Gastroesophageal sphincter (tissue), 4 donors: ENCODE results near the gene CASQ1. TPM values are rescaled to one million over a fixed set of nuclear protein-coding genes. Genes with fewer than 3 reads are reported as not detected.

ENCODE experiments used
- ATAC-seq: fragments of 150-250 bp; one replicate; pipeline ENCODE4 v1.9.1; 2016; ENCODE audit warnings: mild to moderate bottlenecking, moderate library complexity
- H3K27ac ChIP-seq, 4 donors: fragments of 200-600 bp; sonication (generic) in 3 of 4; 1 replicate in 3 of 4; 2 replicates in 1 of 4; pipeline ENCODE4 v1.5.1; 2016 to 2019
- H3K27me3 ChIP-seq: fragments of 200-600 bp; sonication (generic); one replicate; pipeline ENCODE4 v1.5.1; 2019
- H3K36me3 ChIP-seq, 2 donors: fragments of 200-600 bp; sonication (generic); one replicate each; pipeline ENCODE4 v1.5.1; 2019; ENCODE audit warnings: control low read depth in 1 of 2
- H3K4me1 ChIP-seq, 3 donors: fragments of 200-600 bp; sonication (generic); 1 replicate in 2 of 3; 2 replicates in 1 of 3; pipeline ENCODE4 v1.5.1; 2016 to 2019; ENCODE audit warnings: control low read depth in 2 of 3
- H3K4me3 ChIP-seq, 2 donors: fragments of 200-600 bp; sonication (generic); one replicate each; pipeline ENCODE4 v1.5.1; 2019; ENCODE audit warnings: mild to moderate bottlenecking in 1 of 2, moderate library complexity in 1 of 2
- H3K9me3 ChIP-seq, 3 donors: fragments of 200-600 bp; sonication (generic); one replicate each; pipeline ENCODE4 v1.5.1; 2017 to 2019; ENCODE audit warnings: control low read depth in 2 of 3
- CTCF ChIP-seq, 4 experiments: fragments of 200-600 bp in 2 of 4; fragments of 450-650 bp in 2 of 4; sonication (generic) in 1 of 4; IDR thresholded peaks; one replicate each; pipeline ENCODE4 v1.5.1; 2017 to 2019; ENCODE audit warnings: antibody characterized with exemption in 4 of 4, mild to moderate bottlenecking in 2 of 4, moderate library complexity in 2 of 4
- EP300 ChIP-seq: sonication (generic); formaldehyde crosslinking; IDR thresholded peaks from one replicate; pipeline ENCODE4 v1.6.1; 2017; ENCODE audit warnings: antibody characterized with exemption, mild to moderate bottlenecking
- POLR2A ChIP-seq, 2 donors: fragments of 450-650 bp; IDR thresholded peaks; one replicate each; pipeline ENCODE4 v1.6.1; 2017; ENCODE audit warnings: antibody characterized with exemption in 2 of 2, mild to moderate bottlenecking in 2 of 2, moderate library complexity in 1 of 2
- POLR2AphosphoS5 ChIP-seq: sonication (generic); formaldehyde crosslinking; IDR thresholded peaks from one replicate; pipeline ENCODE4 v1.6.1; 2017; ENCODE audit warnings: antibody characterized with exemption
- WGBS, 2 donors: methylation state at CpG; one replicate each; pipeline ENCODE4 v1.1.5; 2018; ENCODE audit warnings: low coverage in 1 of 2; 5-methylcytosine and 5-hydroxymethylcytosine counted together
- total RNA-seq, 4 donors: library from RNA; depleted of rRNA; stranded (reverse); fragments of >200 nt; gene quantifications; one replicate each; pipeline ENCODE4 v1.1.0, GENCODE V29; 2016

The CASQ1 gene
- total RNA-seq = 1 to 10 TPM; 1.3 to 8.8 (median 2.2) TPM

GRCh38 chr1:160189649-160190625 is at the start of gene CASQ1:
TSS of gene CASQ1 (plus strand) at chr1:160190575. CDS start at chr1:160190752, 177 bp downstream.
- WGBS, 2 donors = 31 to 44% methylated on average over 7 to 8 of the region's 15 CpGs
- ATAC-seq = peak; percentile 49

GRCh38 chr1:160143695-160144094 is 46.7 kb upstream of the CASQ1 start:
- WGBS, 2 donors = 25% methylated on average over 1 of the region's 1 CpG; no CpG with 5 or more reads in 1 of the 2 donors
- no peak for ATAC-seq

More at GRCh38 chr1:160189649-160190625, at the start of gene CASQ1:
- H3K36me3 ChIP-seq = no peaks in the 10 kb centered on the region
- H3K27ac ChIP-seq = peak within 1 kb of the TSS in 2 of 4 donors; percentile 39 to 63
- TF ChIP-seq POLR2A (IDR thresholded peaks at IDR 0.05) (no peak), POLR2AphosphoS5 (no peak), CTCF (IDR thresholded peaks at IDR 0.05) (no peak), EP300 (no peak)
- peaks cover 3 to 46% (median 18%) of the 10 kb centered on the region in 3 donors for H3K4me1 ChIP-seq
- no peak within 1 kb of the TSS for H3K4me3 ChIP-seq
- H3K9me3 ChIP-seq = no peaks in the 10 kb centered on the region
- no peaks in the 10 kb centered on the region for H3K27me3 ChIP-seq

GRCh38 chr1:160144921-160145320 is 45.5 kb upstream of the CASQ1 start:
- ATAC-seq = no peak
- Histone ChIP-seq H3K9me3 (no peaks in the 10 kb centered on the region), H3K4me1 (peaks cover 0 to 6% (median 2%) of the 10 kb centered on the region in 3 donors), H3K27ac (no peak overlapping the region), H3K36me3 (peaks cover 0 to 31% of the 10 kb centered on the region in 2 donors), H3K27me3 (no peaks in the 10 kb centered on the region), H3K4me3 (no peak overlapping the region)
- TF ChIP-seq EP300 (no peak), POLR2AphosphoS5 (no peak), POLR2A (IDR thresholded peaks at IDR 0.05) (no peak), CTCF (IDR thresholded peaks at IDR 0.05) (no peak)
- WGBS, 2 donors = 37% methylated on average over 3 of the region's 4 CpGs; no CpG with 5 or more reads in 1 of the 2 donors

More at GRCh38 chr1:160143695-160144094, 46.7 kb upstream of the CASQ1 start:
- no peak overlapping the region for H3K27ac ChIP-seq
- H3K9me3 ChIP-seq = no peaks in the 10 kb centered on the region
- no peak overlapping the region for H3K4me3 ChIP-seq
- TF ChIP-seq EP300 (no peak), CTCF (IDR thresholded peaks at IDR 0.05) (no peak), POLR2AphosphoS5 (no peak), POLR2A (IDR thresholded peaks at IDR 0.05) (no peak)
- no peaks in the 10 kb centered on the region for H3K27me3 ChIP-seq
- H3K4me1 ChIP-seq = no peaks in the 10 kb centered on the region
- H3K36me3 ChIP-seq = peaks cover 0 to 44% of the 10 kb centered on the region in 2 donors

- no peak overlapping the region for H3K4me3 ChIP-seq
- TF ChIP-seq POLR2A (IDR thresholded peaks at IDR 0.05) = no peak
- TF ChIP-seq CTCF (IDR thresholded peaks at IDR 0.05) = no peak
- no peak overlapping the region for H3K27ac ChIP-seq
- H3K36me3 ChIP-seq = peaks cover 0 to 20% of the 10 kb centered on the region in 2 donors
- H3K9me3 ChIP-seq = no peaks in the 10 kb centered on the region
- no peaks in the 10 kb centered on the region for H3K27me3 ChIP-seq
- 82 to 100% methylated on average over 1 to 13 of the region's 14 CpGs for WGBS, 2 donors
- ATAC-seq = no peak
- H3K4me1 ChIP-seq = peaks cover 0 to 8% (median 2%) of the 10 kb centered on the region in 3 donors
Measured at GRCh38 chr1:160146107-160146506, 44.3 kb upstream of the CASQ1 start.
